Endothelial cell of hepatic sinusoid (primary cell): ENCODE data around the gene BANP.
"Not testable (repeated sequence)": the region's sequence is repeated elsewhere in the genome, so short reads cannot be mapped to it uniquely, and the experiment has no call there.

ENCODE experiments used
- in situ Hi-C: cut with HindIII; loops from 2 replicates; pipeline ENCODE4 v1.10.0; 2017; ENCODE audit warnings: low sequenced_read_pairs

BANP gene

DNA sequence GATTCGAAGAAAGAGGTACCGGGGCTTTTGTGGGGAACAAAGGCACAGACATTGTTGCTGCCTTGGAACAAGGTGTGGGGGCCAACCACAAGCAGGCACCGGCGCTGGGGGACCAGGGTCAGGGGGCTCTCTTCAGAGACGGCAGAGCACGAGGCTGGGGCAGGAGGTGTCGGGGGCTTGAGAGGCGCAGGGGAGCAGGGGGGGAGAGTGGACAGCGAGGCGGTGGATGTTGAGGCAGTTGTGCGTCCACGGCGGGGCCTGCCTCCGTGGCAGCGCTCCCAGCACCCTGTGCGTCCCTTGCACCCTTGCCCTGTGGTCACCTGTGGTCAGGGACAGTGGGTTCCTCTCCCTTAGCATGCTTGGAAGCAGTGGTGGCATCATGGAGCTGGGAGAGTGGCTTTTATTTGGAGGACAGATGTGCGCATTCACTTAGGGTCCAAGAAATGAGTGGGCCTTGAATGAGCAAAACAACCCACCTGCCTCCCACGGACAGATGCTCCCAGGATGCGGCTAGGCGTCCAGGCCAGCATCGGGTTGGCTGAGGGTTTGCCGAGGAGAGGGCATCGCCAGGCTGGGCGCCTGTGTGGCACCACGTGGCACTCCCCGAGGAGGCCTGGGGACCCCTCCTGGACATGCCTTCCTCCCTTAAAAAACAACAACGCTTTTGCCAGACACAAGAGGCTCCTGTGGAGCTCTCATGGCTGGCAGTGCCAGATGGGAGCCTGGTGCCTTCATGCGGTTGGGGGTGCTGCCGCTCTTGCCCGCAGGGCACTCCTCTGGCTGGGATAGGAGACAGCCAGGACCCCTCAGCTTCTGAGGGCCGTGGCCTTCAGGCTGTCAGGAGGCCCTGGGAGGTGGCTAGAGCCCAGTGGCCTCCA, 113.0 kb downstream of the BANP start:
- in situ Hi-C loops = loop anchor here (5.0 kb wide), 1 partner anchor 33 kb away; no protein-coding TSS in a partner anchor

DNA sequence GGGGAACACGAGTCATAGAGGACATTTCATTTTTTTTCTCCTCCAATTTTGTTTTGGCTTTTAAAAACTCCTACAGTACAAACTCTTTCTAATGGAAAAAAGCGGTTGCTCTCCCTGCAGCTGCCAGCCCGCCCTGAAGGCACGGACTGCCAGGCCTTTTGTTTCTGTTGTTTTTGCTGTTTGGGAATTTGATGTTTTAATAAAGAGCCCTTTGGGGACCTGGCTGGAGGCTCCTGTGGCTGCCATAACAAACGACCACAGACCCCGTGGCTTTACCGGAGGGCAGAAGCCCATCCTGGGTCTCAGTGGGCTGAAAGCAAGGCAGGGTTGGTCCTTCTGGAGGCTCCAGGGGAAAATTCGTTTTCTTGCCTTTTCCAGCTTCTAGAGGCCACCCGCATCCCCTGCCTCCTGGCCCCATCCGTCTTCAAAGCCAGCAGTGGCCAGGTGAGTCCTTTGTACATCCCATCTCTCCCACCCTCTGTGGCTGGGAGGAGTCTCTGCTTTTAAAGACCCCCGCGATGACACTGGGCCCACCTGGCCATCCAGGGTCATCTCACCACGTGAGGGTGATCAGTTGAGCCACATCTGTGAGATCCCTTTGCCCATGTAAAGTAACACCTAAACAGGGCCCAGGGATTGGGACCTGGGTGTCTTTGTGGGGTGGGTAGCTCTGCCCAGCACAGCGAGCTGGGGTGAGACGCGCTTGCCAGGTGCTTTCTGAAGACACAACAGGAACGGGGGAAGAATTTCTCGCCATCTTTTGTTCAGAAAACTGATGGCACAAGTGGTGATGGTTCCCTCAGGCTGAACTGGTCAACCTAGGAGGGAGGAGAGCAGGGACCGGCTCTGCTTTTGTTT, 113.9 kb downstream of the BANP start:
- in situ Hi-C loops = loop anchor here (5.0 kb wide), 1 partner anchor 32 kb away; no protein-coding TSS in a partner anchor

DNA sequence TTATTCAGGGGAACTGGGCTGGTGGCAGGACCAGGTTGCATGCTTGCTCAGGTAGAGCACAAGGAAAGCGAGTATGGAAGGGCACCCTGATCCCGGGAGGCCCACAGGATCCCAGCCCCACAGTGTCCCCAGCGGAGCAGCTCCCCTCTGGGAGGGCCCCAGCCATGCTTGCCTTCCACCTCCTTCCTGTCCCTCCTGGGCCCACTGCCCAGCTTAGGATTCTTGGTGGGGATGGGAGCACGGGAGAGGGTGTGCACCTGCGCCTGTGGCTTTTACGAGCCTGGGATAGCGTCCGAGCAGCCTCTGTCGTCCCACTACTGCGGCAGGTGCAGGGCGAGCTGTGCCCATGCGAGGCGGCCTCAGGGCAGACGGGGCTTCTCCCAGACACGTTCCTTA, 114.5 kb downstream of the BANP start:
- in situ Hi-C loops = no loop called here

- in situ Hi-C loops = no loop called here
Observed at GRCh38 chr16:88066234-88066633, 115.0 kb downstream of the BANP start.

DNA sequence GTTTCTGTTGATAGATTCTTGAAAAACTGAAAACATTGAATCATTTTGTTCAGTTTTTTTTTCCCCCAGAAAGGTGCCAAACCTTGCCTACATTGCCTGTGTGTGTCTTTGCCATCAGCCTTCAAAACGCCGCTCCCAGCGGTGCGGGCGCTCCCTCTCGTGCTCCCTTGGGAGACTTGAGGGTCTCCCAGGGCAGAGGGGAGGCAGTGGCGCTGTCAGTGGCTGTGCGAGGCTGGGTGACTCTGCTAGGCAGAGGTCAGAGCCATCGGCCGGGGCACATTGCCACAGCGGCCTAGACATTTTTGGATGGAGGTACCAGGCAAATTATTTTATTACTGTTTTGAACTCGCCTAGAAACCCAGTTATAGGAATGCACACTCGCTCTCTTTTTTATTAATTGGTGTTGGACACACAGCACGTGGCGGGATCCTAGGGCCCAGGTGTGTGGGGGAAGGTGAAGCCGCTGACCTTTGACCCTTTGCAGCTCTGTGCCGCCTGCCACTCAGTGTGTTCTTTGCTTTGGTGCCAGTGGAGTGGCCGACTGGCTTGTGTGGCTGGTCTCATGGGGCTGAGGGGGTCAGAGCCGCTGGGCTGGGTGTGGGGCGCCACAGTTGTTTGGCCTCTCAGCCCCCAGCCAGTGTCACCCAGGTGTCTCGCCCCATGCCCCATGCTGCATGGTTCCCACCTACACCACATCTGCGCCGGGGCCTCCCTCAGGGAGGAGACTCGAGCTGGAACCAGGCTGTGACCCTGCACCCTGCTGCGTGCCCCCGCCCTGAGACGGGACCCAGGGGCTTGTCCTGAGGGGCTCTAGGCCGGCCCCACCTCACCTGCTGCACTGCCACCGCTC, 115.7 kb downstream of the BANP start:
- in situ Hi-C loops = no loop called here

- in situ Hi-C loops = no loop called here
Observed at GRCh38 chr16:88067530-88068411, 116.5 kb downstream of the BANP start.

DNA sequence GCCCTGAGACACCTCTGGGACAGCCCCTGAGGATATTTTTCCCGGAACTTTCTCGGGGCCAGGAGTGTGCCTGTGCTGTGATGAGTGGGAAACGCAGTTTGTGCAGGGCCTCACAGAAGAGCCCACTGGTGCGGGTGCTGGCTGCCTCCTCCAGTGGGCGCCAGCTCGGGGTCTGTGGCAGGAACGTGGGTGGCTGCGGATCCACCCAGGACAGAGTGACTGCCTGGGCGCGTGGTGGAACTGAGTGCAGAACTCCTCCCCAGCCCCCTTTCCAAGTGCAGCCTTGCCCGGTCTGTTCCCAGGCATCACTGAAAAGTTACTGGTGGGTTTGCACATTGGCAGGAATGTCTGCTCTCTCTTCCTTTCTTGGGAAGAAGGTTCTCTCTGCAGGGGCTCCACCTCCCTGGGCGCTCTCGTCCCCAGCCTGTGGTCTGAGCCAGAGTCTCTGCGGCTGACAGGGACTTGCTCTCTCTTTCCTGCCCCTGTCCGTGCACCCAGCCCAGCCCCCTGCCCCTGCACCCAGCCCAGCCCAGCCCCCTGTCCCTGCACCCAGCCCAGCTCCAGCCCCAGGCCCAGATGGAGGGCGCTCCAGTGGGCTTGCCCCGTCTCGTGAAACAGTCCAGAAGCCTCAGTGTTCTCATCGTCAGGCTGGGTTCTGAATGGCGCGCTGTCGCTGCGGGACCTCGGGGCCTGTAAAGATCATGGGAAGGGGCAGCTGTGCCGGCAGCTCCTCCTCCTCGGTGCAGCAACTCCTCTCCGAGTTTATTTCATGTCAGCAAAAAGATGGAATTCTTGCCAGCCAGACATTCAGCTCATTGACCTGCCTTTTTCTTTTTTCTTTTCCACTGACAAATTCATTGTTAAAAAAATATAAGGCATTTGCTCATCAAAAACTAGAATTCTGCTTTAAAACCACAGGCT, 117.5 kb downstream of the BANP start:
- in situ Hi-C loops = no loop called here

GRCh38 chr16:88069397-88070168, 118.3 kb downstream of the BANP start:
- in situ Hi-C loops = no loop called here

GRCh38 chr16:88070341-88070740, 119.1 kb downstream of the BANP start:
- in situ Hi-C loops = no loop called here

DNA sequence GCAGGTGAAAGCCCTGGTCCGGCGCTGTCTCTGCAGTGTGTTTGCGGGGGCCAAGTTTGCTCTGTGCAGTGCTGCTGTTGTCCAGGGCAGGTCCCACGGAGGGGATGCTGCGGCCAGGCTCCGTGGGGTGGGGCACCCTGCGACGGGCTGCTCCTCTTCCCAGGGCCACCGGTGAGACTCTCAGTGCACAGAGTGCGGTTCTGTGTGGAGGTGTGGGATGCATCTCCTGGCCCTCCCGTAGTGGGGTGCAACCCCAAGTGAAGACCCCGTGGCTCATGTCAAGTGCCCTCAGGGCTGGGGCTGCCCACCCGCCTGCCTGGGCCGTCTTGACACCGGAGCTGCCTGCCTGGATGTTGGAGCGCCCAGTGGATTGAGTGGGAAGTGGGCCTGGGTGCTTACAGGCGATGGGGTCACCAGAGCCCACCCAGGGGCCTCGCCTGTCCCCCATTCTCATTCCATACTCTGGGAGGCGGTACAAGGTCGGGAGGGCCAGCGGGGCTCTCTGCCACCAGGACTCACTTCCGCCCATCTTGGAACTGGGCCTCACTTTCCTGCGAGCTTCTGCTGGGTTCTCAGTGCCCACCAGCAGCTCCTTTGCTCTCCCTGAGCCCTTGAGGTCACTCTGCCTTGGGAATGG, 119.9 kb downstream of the BANP start:
- in situ Hi-C loops = no loop called here

- in situ Hi-C loops = no loop called here
Observed at GRCh38 chr16:88071908-88072307, 120.7 kb downstream of the BANP start.

GRCh38 chr16:88072571-88073001, 121.4 kb downstream of the BANP start:
- in situ Hi-C loops = no loop called here

DNA sequence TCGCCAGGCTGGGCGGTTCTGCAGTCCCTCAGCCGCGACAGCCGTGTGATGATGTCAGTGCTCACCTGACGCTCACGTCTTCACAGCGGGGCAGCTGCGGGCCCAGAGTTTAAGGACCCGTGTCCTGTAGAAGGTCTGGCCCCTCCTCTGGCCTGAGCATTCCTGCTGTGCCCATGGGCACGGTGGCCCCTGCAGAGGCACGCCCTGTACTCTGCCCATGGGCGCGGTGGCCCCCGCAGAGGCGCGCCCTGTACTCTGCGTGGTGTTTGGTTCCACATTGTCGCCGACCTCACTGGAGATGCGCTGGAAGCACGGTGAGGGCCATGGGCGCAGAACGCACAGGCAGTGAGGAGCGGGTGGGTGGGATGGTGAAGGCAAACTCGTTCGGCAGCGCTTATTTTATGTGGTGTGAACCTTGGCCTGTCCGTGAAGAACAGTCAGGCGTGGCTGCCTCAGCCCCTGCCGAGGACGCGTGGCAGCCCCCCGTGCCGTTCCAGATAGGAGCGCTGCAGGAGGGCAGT, 122.0 kb downstream of the BANP start:
- in situ Hi-C loops = no loop called here

GRCh38 chr16:88074041-88074440, 122.8 kb downstream of the BANP start:
- in situ Hi-C loops = no loop called here

- in situ Hi-C loops = no loop called here
Observed at GRCh38 chr16:88076211-88076931, 125.1 kb downstream of the BANP start.

DNA sequence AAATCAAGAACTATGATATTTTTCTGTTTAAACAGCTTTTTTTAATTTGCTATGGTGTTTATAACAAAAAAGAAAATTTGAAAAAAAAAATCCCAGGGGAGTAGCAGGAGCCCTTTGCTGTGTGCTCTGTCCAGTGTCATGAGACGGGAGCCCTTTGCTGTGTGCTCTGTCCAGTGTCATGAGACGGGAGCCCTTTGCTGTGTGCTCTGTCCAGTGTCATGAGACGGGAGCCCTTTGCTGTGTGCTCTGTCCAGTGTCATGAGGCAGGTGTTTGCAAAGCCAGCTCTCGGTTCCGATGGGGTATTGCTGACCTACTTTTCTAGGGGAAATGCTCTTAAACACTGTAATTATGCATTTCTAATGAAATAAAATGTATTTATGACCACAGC, 125.7 kb downstream of the BANP start:
- in situ Hi-C loops = not testable (repeated sequence)
